Hematopoietic multipotent progenitor cell treated with erythropoietin and hydrocortisone succinate and interleukin-3 and kit ligand, for 6 days (in vitro differentiated cells): ENCODE data around the gene ASTN2.
"Not testable (repeated sequence)": the region's sequence is repeated elsewhere in the genome, so short reads cannot be mapped to it uniquely, and the experiment has no call there.

Experiments used
- DNase-seq: peaks from one replicate; pipeline ENCODE4 v3.0.0-alpha.2; 2015

Gene ASTN2

DNA sequence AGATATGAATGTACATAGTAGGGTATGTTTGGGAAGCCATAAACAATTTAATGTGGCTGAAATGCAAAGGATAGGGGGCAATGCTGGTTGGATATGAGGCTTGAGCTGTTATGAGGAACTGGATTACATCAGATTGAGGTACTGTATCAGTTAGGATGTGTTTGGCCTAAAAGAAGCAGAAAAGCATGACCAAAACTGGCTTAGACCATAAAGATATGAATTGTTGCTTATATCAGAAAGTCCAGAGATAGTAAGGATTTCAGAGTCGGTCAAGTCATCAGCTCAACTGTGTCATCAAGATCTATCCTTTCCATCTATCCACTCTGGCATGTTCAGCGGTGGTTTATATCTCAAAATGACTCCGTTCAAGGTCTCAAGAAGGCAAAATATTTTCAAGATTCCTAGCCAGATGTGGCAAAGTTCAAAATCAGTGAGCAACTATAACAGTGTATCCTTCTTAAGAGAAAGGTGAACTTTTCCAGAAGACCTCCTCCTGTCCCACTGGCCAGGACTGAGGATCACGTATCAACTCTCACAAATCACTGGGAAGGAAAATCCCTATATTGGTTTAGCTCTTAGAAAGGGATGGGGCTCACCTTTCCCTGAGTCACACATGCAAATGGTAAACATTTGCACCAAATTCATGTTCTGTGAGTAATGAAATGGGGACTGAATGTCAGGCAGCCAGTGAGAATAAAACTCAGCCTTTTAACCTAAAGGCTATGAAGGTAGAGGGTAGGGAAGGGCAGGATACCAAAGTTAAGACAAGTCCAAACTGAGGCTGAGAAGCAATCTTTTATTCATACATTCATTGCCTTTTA is 469.9 kb downstream of the ASTN2 start:
- DNase-seq = no peak

DNA sequence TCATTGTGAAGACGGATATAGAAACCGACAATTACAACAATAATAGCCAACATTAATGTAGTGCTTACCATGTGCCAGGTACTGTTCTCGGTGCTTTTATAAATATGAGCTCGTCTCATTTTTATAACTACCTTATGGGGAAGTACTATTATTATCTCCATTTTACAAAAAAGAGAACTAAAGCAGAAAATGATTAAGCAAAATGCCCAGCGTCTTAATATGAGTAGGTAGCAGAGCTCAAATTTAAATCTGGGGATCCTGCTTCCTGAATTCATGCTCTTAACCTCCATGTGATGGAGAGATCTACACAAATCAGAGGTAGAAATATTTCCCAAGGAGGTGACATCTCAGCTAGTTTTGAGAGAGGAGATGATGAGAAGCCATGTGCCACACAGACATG is 470.9 kb downstream of the ASTN2 start:
- peak; percentile 5 for DNase-seq

DNA sequence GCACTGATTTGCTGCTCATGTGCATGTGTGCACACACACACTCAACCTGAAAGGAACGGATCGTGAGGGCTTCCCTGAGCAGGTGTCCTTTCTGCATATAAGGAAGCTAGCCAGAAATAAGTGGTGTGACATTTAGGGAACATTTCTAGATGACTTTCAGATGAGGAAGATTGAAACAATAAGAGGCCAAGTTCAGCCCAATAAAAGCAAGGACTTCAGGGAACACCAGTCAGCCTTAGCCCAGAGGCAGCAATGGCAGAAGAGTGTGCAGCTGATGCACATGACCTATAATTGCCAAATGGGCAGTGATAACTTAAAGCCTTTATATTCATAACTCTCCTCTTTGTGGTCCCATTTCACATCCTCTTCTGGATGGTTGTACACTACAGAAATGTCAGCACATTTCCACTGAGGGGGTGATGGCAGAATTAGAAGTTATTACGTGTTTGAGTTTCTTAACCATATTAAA is 472.2 kb downstream of the ASTN2 start:
- no peak for DNase-seq

DNA sequence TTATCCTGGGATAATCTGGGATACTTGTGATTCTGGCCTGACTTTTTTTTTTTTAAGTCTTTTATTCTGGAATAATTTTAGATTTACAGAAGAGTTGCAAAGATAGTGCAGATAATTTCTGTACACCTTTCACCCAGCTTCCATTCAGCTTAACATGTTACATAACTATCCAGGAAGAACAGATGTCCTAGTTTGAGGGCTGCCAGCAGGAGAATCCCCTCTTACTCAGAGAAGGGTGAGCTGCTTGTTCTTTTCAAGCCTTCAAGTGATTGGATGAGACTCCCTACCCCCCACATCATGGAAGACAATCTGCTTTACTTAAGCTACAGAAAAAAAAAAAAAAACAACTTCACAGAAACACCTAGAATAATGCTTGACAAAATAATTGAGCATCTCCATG is 473.6 kb downstream of the ASTN2 start:
- no peak for DNase-seq

DNA sequence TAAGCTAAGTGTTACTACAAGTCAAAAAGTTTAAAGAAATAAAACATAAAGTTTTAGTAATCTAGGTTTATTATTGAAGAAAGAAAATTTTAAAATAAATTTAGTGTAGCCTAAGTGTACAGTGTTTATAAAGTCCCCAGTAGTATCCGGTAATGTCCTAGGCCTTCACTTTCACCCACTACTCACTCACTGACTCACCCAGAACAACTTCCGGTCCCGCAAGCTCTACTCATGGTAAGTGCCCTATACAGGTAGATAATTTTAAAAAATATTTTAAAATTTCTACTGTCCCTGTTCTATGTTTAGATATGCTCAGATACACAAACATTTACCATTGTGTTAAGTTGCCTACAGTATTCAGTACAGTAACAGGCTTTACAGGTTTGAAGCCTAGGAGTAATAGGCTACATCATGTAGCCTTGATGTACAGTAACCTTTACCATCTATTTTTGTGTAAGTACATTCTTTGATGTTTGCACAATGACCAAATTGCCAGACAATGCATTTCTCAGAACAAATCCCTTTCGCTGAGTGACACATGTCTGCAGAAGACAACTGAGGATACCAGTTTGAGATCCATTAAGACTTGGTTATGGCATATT is 474.1 kb downstream of the ASTN2 start:
- no peak for DNase-seq

DNA sequence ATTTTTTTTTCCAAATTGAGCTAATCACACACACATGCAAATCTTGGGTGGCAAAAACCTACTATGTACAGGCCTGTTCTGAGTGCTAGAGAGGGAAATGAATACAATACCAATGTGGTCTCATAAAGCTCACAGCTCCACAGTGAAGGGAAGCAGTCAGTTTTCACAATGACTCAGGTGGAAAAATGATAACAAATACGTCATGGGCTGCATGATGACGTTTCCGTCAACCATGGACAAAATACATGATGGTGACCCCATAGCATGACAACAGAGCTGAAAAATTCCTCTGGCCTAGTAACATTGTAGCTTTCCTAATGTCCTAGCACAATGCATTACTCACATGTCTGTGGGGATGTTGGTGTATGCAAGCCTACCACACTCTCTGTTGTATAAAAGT is 475.2 kb downstream of the ASTN2 start:
- DNase-seq = no peak

DNA sequence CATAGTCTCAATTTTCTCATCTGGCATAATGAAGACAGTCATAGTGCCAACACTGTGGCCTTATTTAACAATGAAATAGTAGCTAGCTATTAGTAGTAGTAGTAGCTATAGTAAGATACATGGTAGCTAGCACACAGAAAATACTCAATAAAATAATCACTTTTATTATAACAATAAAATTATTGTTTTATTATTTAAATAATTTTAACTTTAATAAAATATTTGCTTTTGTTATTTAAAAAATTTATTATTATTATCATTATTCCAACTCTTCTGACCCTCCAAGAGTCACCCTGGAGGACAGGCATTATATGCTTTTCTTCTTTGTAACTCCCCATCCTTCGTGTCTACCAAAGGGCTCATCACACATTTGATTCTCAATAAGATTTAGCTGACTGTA is 475.7 kb downstream of the ASTN2 start:
- DNase-seq = no peak

DNA sequence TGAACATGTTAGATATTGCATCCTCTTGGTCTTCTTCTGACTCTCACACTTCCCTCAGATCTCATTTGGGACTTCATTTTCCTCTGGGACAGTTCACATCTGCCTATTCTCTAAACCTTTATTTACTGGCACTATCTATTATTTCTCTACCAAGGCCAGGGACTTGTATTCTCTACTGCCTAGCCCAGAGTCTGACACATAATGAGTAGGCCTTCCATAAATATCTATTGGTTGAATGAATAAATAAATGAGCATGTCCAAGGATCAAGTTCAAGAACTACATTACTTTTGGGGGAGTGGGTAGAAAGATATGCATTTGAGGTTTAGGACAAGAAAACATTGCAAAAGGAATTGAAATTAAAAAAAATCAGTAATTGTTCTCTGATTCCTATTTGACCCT is 477.5 kb downstream of the ASTN2 start:
- DNase-seq = no peak

DNA sequence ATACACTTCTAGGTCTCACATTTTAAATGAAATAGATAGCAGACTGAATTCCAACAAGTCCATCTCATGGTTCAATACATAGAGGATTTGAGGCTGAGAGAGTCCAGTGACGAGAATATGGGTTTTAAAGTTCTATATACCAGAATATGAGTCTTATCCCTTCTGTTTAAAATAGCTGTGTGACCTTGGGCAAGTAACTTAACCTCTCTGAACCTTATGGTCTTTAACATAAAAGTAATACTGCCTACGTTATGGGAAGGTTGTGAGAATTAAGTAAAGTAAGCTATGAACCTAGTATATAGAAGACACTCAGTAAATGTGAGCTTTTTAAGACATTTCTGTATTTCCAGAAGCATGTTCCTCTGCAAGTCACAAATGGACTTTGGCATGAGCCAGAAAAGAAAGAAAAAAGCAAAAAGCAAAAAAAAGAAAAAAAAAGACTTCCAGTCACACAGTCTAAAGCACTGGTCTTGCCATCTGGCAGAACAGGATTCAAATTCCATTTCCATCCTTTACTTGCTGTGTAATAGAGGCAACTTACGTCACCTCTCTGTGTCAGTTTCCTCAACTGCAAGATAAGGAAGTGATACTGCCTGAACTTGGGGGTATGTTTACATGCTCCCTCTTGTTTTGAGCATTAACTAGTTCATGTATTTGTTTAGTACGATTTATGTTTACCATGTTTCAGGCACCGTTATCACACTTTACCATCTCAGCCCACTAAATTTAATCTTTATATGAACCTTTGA is 479.5 kb downstream of the ASTN2 start:
- DNase-seq = no peak

DNA sequence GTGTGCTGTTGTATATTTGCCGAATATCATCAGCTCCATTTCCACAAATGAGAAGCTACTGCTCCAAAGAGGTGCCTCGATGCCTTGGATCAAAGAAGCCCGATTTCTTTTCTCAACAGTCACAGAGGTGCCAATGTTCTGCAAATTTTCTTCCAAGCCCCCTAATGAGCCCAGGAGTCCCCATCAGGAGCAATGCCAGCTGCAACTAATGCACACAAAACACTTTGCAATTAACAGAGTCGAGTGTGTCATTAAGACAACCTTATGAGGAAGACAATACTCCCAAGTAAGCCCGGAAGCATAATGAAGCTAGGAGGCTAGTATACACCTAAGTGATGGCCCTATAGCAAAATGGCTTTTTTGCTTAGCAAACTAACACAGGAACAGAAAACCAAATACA is 480.7 kb downstream of the ASTN2 start:
- DNase-seq = no peak

DNA sequence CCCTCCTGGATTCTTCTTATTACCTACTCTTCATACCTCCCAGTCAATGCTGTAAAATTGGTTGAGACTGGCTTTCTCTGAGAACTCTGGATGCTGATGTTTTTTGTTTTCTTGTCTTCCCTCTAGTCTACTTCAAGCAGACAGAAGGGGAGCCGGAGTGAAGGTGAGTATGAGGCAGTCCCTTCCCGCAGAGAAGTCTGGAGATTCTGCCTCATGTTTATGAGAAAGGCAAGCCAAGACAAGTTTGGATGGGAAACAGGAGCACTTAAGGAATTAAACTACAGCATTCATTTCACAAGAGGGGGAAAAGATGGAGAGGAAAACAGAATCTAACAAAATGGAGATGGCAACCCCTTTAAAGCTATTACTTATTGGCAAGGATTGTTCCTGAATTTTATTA is 481.6 kb downstream of the ASTN2 start:
- DNase-seq = no peak

DNA sequence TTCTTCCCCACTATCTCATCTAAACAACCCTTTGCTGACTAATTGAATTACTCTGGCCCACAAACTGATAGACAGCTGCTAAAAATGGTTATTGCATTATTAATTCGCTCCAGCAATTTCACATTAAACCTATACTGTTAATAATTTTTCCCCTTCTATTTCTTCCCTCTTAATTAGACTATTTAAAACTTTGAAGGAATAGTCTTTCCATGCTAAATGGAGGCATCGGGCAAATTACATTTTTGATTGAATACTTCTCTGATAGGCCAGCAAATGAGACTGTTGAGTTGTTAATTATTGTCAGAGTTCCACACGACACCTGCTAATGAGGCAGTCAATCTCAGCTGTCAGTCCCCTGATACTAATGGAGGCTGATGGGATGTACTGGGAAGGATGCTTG is 485.2 kb downstream of the ASTN2 start:
- DNase-seq = no peak

DNA sequence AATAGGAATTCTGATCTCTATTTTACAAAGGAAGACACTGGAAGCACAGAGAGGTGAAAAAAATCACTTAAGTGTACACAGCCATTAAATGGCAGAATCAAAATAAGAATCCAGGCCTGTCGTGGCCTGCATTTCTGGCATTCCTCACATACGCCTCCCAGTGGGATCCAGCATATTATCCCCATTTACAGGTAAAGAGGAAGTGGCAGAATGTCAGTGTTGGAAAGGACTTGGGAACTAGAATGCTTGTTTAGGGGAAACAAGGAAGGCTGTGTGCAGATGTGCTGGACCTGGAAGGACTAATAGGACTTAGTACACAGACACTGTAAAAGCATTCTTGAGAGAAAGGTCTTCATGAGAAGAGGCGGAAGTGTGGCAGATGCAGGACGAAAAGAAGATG is 486.0 kb downstream of the ASTN2 start:
- DNase-seq = no peak

DNA sequence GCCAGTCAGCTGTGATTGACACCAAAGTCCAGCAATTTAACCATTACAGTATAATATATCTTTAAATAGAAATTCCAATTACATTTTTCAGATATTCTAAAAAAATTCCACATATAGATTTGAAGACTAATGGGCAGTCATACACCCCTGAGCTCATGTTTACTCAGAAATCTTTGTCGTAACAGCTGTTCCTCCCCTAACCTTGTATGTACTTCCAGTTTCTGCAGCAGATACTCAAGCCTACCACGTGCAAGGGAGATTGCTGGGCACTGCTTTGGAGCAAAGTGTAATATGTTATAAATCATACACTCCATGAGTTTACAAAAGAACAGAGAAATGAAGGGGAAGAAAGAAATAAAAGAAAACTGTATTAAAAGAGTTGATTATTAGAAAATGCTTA is 486.6 kb downstream of the ASTN2 start:
- no peak for DNase-seq

DNA sequence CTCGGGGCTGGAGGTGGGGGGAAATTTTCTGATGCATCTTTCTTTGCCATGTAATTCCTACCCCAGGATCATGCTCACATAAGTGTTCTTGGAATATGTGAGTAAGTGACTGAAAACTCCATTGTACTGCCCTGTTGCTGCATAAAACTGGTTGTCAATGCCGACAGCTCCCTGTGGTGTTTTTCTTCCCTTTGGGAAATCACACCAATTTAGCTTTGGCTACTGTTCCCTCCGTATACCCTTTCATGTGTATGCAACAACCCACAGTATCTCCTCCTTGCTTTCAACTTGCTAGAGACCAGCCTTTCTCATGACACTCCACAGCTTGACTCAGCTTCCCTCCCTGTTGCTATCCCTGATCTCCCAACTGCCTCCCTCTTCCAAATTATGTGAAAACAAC is 487.1 kb downstream of the ASTN2 start:
- DNase-seq = no peak

DNA sequence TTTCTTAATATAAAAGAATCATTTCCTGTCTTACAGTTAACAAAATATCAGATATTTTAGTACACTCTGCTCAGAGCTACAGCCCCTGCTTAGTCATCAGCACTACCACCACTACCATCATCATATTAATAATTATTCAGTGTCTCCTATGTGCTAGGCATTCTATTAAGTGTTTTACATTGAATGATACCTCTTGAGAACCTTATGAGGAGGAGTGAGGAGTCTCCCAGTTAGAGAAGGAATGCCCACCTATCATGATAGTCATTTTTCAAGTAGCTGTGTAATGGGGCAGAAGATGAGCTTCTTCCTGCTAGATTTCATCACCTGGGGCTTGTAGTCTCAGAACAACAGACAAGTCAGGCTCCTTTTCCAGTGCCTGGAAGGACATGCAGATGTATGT is 489.7 kb downstream of the ASTN2 start:
- DNase-seq = no peak

DNA sequence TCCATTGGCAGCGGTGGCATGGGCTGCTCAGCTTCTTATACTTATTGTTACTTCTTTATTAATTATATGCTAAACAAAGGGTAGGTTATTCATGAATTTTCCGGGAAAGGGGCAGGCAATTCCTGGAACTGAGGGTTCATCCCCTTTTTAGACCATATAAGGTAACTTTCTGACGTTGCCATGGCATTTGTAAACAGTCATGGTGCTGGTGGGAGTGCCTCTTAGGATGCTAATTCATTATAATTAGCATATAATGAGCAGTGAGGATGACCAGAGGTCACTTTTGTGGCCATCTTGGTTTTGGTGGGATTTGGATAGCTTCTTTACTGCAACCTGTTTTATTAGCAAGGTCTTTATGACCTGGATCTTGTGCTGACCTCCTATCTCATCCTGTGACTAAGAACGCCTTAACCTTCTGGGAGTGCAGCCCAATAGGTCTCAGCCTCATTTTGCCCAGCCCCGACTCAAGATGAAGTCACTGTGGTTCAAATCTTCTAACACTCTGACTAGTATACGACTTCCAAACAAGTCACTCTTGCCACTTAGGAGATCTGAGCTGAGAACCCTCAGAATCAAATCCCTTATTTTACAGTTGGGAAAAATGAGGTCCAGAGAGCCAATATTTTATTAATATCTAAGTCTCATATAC is 490.3 kb downstream of the ASTN2 start:
- no peak for DNase-seq

DNA sequence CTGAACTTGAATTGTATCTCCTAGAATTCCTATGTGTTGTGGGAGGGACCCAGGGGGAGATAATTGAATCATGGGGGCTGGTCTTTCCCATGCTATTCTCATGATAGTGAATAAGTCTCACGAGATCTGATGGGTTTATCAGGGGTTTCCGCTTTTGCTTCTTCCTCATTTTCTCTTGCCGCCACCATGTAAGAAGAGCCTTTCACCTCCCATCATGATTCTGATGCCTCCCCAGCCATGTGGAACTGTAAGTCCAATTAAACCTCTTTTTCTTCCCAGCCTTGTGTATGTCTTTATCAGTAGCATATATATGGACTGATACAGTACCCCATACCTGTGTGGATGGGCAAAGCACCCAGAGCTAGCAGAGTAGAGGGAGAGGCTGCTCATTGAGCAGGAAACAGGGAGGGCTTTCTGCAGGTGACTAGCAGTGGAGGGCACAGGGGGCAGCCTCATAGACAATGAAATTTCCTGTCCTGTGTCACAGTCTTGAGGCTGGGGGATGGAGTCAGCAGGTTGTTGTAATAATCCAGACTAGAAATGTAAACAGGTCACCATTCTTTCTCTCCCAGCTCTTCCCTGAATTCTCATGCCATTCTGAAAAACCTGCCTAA is 496.9 kb downstream of the ASTN2 start:
- DNase-seq = not testable (repeated sequence)

DNA sequence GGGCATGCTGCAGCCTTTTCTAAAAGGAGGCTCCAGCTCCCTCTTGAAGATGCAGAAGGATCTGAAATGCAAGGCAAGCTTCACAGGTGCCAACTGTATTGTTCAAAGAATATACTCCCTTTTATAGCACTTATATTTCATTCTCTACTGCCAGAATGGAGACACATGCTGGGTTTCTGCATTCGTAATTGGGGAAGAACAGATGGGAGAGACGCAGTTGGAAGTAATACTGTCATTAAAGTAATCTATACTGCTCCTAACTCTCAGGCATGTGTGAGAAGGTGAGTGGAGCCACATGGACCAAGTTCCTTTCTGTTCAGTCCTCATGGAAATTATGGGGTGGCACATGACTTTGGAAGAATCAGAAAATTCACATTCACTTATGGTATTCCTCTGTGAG is 501.3 kb downstream of the ASTN2 start:
- DNase-seq = no peak

DNA sequence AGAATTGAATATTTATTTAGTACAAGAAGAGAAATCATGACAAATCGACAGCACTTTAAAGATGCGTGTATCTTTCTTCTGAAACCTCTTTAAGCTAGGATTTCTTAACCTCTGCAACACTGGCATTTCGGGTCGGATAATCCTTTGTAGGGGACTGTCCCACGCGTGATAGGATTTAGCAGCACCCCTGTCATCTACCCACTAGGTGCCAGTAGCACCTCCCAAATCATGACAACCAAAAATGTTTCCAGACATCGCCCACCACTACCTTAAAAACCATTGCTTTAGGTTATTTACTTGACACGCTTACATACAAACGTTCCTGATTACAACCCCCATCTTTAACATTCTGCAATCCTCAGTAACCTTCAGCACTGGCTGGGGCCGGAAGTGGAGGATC is 504.7 kb downstream of the ASTN2 start:
- DNase-seq = no peak

DNA sequence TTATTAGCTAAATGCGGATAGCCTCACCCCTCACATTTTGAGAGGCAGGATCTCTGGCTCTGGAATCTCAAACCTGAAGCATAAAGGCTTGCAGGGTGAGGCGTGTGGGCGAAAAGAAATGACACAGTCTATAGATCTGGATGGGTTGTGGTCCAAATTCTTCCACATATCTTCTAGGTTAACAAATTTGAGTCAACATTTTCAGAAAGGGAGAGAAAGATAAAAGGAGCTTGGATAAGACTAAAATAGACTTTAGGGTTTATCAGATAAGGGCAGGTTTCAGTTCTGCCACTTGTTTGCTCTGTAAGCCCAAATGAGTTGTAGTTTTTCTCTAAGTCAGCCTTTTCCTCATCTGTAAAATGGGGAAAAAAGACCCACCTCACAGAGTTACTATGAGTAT is 506.9 kb downstream of the ASTN2 start:
- DNase-seq = no peak

DNA sequence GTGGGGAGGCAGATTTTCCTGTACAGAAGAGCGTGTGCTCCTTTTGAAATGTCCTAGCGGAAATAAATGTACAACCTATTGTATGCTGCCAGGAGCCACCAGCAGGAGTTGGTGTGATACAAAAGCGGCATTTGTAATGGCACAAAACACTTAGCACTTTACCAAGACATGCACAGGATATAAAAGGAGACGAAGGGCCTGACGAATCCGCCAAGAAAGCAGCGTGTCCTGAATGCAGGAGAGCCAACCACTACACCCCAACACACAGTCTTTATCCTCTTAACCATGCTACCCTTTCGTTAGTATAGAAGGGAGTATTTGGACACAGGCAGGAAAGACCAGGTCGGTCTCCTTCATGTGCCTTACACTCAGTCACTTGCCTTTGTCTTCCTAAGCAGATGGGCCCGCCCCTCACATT is 509.7 kb downstream of the ASTN2 start:
- no peak for DNase-seq

DNA sequence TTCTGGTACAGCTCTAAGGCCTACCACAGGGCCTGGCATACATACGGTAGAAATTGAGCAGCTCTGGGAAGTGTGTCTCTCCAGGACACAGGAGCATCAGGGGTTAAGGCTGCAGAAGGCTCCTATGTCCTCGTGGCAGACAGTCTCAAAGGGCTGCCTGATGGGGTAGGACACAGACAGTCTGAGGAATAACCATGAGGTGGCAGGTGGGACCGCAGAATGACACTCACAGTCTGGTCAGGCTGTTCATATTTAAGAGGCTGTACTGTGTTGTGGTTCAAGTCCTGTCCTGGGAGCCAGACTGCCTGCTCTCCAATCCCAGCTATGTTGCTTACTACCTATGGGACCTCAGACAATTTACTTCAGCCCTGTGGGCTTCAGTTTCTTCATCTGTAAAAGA is 510.7 kb downstream of the ASTN2 start:
- no peak for DNase-seq
